ENCODE measurements around the gene PCSK4. TPM values are rescaled to one million over a fixed set of nuclear protein-coding genes. Genes with fewer than 3 reads are reported as not detected.

Gene PCSK4
- total RNA-seq, 4 donors from 2014 or later = 1.4 to 2.4 (median 2.2) TPM

DNA sequence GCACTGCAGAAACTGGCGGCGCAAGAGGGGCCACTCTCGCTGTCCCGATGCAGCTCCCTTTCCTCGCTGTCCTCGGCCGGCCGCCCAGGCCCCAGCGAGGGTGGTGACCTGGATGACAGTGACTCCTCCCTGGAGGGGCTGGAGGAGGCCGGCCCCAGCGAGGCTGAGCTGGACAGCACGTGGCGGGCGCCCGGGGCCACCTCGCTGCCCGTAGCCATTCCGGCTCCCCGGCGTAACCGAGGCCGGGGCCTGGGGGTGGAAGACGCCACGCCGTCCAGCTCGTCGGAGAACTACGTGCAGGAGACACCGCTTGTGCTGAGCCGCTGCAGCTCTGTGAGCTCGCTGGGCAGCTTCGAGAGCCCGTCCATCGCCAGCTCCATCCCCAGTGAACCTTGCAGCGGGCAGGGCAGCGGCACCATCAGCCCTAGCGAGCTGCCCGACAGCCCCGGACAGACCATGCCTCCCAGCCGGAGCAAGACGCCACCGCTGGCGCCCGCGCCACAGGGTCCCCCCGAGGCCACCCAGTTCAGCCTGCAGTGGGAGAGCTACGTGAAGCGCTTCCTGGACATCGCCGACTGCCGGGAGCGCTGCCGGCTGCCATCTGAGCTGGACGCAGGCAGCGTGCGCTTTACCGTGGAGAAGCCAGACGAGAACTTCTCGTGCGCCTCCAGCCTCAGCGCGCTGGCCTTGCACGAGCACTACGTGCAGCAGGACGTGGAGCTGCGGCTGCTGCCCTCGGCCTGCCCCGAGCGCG, 23.5 kb downstream of the PCSK4 start:
- no peak for ATAC-seq (ENCODE audit: low FRiP score)
- no peak for TF ChIP-seq CTCF (IDR thresholded peaks at IDR 0.05)
- DNase-seq (ENCODE audit: low spot score) = no peak

GRCh38 chr19:1466018-1466460, 24.1 kb downstream of the PCSK4 start:
- TF ChIP-seq CTCF (IDR thresholded peaks at IDR 0.05) = no peak
- DNase-seq (ENCODE audit: low spot score) = no peak
- no peak for ATAC-seq (ENCODE audit: low FRiP score)

DNA sequence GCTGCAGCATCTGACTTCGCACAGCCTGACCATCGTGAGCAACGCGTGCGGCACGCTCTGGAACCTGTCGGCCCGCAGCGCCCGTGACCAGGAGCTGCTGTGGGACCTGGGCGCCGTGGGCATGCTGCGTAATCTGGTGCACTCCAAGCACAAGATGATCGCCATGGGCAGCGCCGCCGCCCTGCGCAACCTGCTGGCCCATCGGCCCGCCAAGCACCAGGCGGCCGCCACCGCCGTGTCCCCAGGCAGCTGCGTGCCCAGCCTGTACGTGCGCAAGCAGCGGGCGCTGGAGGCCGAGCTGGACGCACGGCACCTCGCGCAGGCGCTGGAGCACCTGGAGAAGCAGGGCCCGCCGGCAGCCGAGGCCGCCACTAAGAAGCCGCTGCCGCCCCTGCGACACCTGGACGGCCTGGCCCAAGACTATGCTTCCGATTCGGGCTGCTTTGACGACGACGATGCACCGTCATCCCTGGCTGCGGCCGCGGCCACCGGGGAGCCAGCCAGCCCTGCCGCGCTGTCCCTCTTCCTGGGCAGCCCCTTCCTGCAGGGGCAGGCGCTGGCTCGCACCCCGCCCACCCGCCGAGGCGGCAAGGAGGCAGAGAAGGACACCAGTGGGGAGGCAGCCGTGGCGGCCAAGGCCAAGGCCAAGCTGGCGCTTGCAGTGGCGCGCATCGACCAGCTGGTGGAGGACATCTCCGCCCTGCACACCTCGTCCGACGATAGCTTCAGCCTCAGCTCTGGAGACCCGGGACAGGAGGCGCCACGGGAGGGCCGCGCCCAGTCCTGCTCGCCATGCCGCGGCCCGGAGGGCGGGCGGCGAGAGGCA, 24.7 kb downstream of the PCSK4 start:
- no peak for TF ChIP-seq CTCF (IDR thresholded peaks at IDR 0.05)
- DNase-seq (ENCODE audit: low spot score) = no peak
- no peak for ATAC-seq (ENCODE audit: low FRiP score)

GRCh38 chr19:1461862-1462261, 28.3 kb downstream of the PCSK4 start:
- DNase-seq (ENCODE audit: low spot score) = no peak
- no peak for ATAC-seq (ENCODE audit: low FRiP score)
- TF ChIP-seq CTCF (IDR thresholded peaks at IDR 0.05) = no peak

GRCh38 chr19:1460033-1460995, 29.8 kb downstream of the PCSK4 start:
- DNase-seq (ENCODE audit: low spot score) = no peak
- TF ChIP-seq CTCF (IDR thresholded peaks at IDR 0.05) = no peak
- ATAC-seq (ENCODE audit: low FRiP score) = no peak

- no peak for TF ChIP-seq CTCF (IDR thresholded peaks at IDR 0.05)
- no peak for ATAC-seq (ENCODE audit: low FRiP score)
- no peak for DNase-seq (ENCODE audit: low spot score)
These were observed 30.7 kb downstream of the PCSK4 start for GRCh38 chr19:1459479-1459878.
